ENCODE results near the gene MED9. TPM values are rescaled to one million over a fixed set of nuclear protein-coding genes. Genes with fewer than 3 reads are reported as not detected.

Gene MED9
- total RNA-seq, 4 donors from 2014 or later = 5.8 to 15.4 (median 12.2) TPM

DNA sequence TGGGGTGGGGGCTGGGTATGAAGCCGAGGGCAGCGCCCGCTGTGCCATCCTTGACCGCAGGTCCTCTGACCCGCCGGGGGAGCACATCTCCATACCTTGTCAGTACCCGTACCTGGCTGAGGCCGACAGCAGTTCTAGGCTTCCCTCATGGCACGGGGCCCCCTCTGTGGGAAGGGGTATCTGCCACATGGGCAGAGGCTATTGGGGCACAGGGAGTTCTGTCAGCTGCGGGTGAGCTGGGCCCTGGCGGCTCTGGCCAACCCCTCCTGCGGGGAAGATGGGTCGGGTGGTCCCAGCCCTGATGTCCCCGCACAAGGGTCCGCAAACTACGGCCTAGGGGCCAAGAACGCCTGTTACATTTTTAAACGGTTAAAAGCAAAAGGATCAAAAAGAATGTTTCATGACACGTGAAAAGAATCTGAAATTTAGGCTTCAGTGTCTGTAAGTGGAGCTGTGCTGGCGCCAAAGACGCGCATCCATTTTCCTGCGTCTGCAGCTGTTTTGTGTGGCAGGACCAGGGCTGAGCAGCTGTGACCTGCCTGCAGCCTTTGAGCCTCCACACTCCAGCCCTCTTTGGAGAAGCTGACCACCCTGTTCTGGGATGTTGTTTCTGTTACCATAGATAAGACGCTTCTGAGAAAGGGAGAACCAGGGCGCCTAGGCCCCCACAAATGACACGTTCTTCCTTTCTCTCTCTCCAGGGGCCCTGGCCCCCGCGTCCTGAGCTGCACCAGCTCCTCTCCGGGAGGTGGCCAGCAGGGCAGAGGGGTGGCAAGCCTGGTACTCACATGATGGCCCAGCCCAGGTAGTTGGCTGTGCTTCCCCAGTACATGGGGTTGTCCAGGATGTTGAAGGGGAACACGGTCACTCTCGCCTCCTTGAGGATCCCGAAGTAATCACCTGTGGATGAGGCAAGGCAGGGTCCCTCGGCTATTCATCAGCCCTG lies 32.1 kb downstream of the MED9 start:
- DNase-seq = no peak
- Histone ChIP-seq H3K9me3 (no peaks in the 10 kb centered on the region), H3K36me3 (peaks cover 0 to 15% (median 0%) of the 10 kb centered on the region in 3 donors), H3K27me3 (no peaks in the 10 kb centered on the region), H3K4me1 (peaks cover 5 to 38% (median 16%) of the 10 kb centered on the region in 3 donors), H3K4me3 (no peak overlapping the region), H3K27ac (no peak overlapping the region)
- WGBS, 2 donors = 91 to 96% methylated on average over 10 to 21 of the region's 33 CpGs
- no peak for TF ChIP-seq POLR2A (IDR thresholded peaks at IDR 0.05)
- TF ChIP-seq, protein P1, sequence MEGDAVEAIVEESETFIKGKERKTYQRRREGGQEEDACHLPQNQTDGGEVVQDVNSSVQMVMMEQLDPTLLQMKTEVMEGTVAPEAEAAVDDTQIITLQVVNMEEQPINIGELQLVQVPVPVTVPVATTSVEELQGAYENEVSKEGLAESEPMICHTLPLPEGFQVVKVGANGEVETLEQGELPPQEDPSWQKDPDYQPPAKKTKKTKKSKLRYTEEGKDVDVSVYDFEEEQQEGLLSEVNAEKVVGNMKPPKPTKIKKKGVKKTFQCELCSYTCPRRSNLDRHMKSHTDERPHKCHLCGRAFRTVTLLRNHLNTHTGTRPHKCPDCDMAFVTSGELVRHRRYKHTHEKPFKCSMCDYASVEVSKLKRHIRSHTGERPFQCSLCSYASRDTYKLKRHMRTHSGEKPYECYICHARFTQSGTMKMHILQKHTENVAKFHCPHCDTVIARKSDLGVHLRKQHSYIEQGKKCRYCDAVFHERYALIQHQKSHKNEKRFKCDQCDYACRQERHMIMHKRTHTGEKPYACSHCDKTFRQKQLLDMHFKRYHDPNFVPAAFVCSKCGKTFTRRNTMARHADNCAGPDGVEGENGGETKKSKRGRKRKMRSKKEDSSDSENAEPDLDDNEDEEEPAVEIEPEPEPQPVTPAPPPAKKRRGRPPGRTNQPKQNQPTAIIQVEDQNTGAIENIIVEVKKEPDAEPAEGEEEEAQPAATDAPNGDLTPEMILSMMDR (IDR thresholded peaks at IDR 0.05) = no peak
- intact Hi-C loops (cut with DNase I) = no loop called here

DNA sequence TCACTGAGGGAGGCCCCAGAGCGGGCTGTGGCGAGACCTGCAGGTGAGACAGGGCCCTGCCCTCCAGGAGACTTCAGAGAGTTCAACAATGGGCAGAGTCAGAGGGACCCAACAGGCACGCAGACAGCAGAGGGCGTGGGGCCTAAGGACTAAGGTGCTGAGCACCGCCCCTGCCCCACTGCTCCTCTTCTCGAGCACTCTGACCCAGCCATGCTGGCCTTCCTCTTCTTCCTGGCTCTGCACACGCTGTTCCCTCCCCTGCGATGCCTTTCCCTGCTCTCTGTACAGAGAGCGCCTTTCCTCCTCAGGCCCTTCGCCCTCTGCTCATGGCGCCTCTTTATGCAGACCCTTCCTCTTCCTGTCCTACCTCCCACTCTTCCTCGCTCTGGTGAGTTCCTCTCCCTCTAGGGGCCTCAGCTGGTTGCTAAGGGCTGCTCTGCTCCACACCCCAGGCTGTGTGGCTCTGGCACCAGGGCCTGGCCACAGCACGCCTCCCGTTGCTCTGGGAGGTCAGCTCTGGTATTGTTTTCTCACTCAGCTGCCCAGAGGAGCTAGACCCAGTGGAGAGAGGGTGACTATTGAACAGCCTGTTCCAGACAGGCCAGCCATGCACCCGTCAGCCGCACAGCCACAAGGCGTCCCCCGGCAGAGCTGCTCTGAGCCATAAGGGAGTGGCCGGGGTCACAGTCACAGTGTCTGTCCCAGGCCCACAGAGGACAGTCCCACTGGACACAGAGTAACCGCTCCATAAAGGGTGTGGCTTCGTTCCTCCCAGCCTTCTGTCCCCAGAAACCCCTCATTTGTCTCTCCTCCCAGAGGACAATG lies 33.0 kb downstream of the MED9 start:
- DNase-seq = no peak
- WGBS, 2 donors = 82 to 95% methylated on average over 12 to 15 of the region's 21 CpGs
- H3K27ac ChIP-seq = no peak overlapping the region
- peaks cover 0 to 15% (median 0%) of the 10 kb centered on the region in 3 donors for H3K36me3 ChIP-seq
- intact Hi-C loops (cut with DNase I) = no loop called here
- TF ChIP-seq, protein P1 (IDR thresholded peaks at IDR 0.05) = no peak
- no peak for TF ChIP-seq POLR2A (IDR thresholded peaks at IDR 0.05)
- H3K27me3 ChIP-seq = no peaks in the 10 kb centered on the region
- no peaks in the 10 kb centered on the region for H3K9me3 ChIP-seq
- H3K4me1 ChIP-seq = peaks cover 5 to 38% (median 16%) of the 10 kb centered on the region in 3 donors
- H3K4me3 ChIP-seq = no peak overlapping the region

DNA sequence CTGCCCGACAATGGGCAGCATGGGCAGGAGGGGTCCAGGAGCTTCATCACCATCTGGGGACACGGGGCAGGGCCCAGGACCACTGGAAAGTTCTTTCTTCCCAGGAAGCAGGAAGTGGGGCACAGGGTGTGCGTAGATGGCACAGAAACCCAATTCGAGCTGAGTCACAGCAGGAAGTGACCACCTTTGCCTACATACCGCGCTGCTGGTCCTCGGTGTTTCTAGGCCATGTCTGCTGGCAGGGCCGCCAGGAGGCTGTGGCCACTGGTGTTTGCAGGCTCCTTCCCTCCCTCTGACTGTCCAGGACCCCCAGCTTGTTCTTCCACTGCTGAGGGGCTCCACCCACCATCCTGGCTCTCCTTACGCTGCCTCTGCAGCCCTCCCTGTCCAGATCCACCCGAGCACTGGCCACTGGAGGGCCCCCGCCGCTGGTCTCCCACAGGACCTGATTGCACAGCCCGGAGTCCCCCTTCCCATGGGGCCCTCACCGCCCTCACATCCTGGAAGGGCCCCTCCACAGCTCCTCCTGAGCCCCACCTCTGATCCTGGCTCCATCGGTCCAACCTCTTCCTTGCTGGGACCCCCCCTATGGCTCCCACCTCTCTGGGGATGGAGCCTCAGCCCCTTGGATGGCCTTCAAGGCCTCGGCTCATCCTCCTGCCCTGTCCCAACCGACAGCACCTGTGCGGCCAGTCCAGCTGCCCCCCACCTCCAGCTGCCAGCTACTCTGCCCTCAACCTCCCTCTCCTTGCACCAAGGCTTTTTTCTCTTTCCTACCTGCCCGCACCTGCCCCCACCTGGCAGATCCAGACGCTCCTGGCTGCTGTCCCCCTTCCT lies 33.9 kb downstream of the MED9 start:
- intact Hi-C loops (cut with DNase I) = no loop called here

DNA sequence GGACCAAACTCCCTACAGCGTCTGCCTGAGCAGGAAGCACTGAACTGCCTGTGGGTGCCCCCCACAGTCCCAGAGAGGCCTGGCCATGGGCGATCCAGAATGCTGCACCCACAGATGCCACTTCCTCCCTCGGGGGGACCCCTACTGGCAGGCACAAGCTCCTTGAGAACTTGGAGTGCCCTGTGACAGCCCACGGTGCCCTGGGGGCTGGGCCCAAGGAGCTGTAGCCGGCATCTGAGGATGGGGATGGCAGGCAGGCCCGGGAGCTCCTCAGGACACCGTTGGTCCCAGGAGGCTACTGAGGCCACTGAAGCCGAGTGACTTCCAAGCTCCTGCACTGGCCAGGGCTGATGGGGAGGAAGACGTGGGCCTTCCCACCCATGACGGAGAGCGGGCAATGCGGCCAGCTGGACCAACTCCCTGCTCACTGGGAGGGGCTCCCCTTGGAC lies 34.5 kb downstream of the MED9 start:
- Histone ChIP-seq H3K36me3 (peaks cover 0 to 15% (median 0%) of the 10 kb centered on the region in 3 donors), H3K27me3 (no peaks in the 10 kb centered on the region), H3K27ac (no peak overlapping the region), H3K4me1 (peaks cover 5 to 41% (median 16%) of the 10 kb centered on the region in 3 donors), H3K9me3 (no peaks in the 10 kb centered on the region), H3K4me3 (no peak overlapping the region)
- 20 to 40% methylated on average over 1 to 2 of the region's 12 CpGs for WGBS, 2 donors
- intact Hi-C loops (cut with DNase I) = no loop called here
- no peak for TF ChIP-seq POLR2A (IDR thresholded peaks at IDR 0.05)
- TF ChIP-seq, protein P1 (IDR thresholded peaks at IDR 0.05) = no peak
- no peak for DNase-seq

More for the DNA sequence above, 33.9 kb downstream of the MED9 start:
- Histone ChIP-seq H3K27me3 (no peaks in the 10 kb centered on the region), H3K36me3 (peaks cover 0 to 15% (median 0%) of the 10 kb centered on the region in 3 donors), H3K4me3 (no peak overlapping the region), H3K4me1 (peaks cover 5 to 44% (median 16%) of the 10 kb centered on the region in 3 donors), H3K9me3 (no peaks in the 10 kb centered on the region), H3K27ac (no peak overlapping the region)
- no peak for DNase-seq
- no peak for TF ChIP-seq POLR2A (IDR thresholded peaks at IDR 0.05)
- TF ChIP-seq, protein P1 (IDR thresholded peaks at IDR 0.05) = no peak
- 68 to 76% methylated on average over 18 to 20 of the region's 20 CpGs for WGBS, 2 donors

All from esophagus squamous epithelium (tissue), 5 donors.